Osteoblast (primary cell): Measurements from ENCODE around the gene TADA2A. TPM values are rescaled to one million over a fixed set of nuclear protein-coding genes. Genes with fewer than 3 reads are reported as not detected.

ENCODE experiments used
- DNase-seq: peaks from one replicate; pipeline ENCODE4 v3.0.0; 2011; ENCODE audit warnings: low spot score, mixed read lengths; ENCODE audit not compliant: insufficient read length; ENCODE audit errors: missing footprints
- H2AFZ ChIP-seq: 2 replicates; pipeline ENCODE4 v1.6.0; 2011; ENCODE audit warnings: mild to moderate bottlenecking, low read length
- H3K27ac ChIP-seq: 2 replicates; pipeline ENCODE4 v1.5.1; 2011; ENCODE audit warnings: mild to moderate bottlenecking, low read depth, low read length, moderate library complexity
- H3K27me3 ChIP-seq: 2 replicates; pipeline ENCODE4 v1.6.0; 2012; ENCODE audit warnings: mild to moderate bottlenecking, control low read depth, inconsistent platforms, low read length, moderate library complexity; ENCODE audit not compliant: insufficient read depth
- H3K36me3 ChIP-seq: 2 replicates; pipeline ENCODE4 v1.5.1; 2011; ENCODE audit warnings: mild to moderate bottlenecking, low read length, control low read depth, moderate library complexity; ENCODE audit not compliant: insufficient read depth
- H3K4me1 ChIP-seq: 2 replicates; pipeline ENCODE4 v1.5.1; 2011; ENCODE audit warnings: mild to moderate bottlenecking, low read length, control low read depth, moderate library complexity; ENCODE audit not compliant: insufficient read depth
- H3K4me2 ChIP-seq: 2 replicates; pipeline ENCODE4 v1.6.0; 2011; ENCODE audit warnings: mild to moderate bottlenecking, low read length; ENCODE audit not compliant: insufficient read depth
- H3K4me3 ChIP-seq: fragments of 200-600 bp; sonication (generic); 3 replicates; pipeline ENCODE4 v1.5.1; 2012; ENCODE audit warnings: mild to moderate bottlenecking, low read length, inconsistent platforms; ENCODE audit not compliant: insufficient read depth
- H3K79me2 ChIP-seq: 2 replicates; pipeline ENCODE4 v1.6.0; 2012; ENCODE audit warnings: mild to moderate bottlenecking, low read length, control low read depth, inconsistent platforms; ENCODE audit not compliant: insufficient read depth
- H3K9me3 ChIP-seq: 2 replicates; pipeline ENCODE4 v1.5.1; 2011; ENCODE audit warnings: low read depth, low read length, control low read depth
- H4K20me1 ChIP-seq: 2 replicates; pipeline ENCODE4 v1.6.0; 2012; ENCODE audit warnings: mild to moderate bottlenecking, low read length, control low read depth; ENCODE audit not compliant: insufficient read depth
- total RNA-seq: library from RNA; depleted of rRNA; stranded (reverse); fragments of >200 nt; gene quantifications from 2 replicates; pipeline ENCODE4 v1.2.3, GENCODE V29; 2012
- TF ChIP-seq, protein P1 (sequence below): IDR thresholded peaks from 2 replicates; pipeline ENCODE4 v1.5.1; 2011; ENCODE audit warnings: mild to moderate bottlenecking, low read depth, low read length, moderate library complexity; ENCODE audit errors: extremely low read depth

Gene TADA2A
- total RNA-seq, 1 donor: 21.4 TPM

DNA sequence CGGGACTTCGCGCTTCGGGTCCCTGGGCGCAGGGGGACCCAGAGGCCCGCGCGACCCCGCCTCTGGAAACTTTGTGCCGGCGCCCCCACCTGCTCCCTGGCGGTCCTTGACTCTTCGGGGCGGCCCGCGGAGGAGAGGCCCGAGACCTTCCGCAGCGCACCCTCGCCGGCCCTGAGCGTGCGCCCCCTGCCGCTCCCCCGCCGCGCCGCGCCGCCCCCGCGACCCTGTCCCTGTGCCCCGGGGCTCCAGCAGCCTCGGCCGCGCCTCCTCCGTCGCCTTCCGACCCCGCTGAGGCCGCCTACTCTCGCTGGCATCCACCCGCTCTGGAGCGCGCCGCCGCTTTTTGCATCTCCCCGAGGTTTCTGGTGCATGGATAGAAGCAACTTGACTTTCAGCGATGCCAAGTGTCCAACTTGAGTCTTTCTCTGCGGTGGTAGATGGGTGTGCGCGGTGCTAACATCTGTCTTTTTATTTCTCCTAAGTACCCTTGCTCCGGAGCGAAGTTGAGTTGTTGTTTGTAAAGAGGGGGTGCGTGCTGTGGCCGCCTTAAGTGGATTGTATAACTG, 83.4 kb downstream of the TADA2A start:
- peak overlapping the region; percentile 35 for H2AFZ ChIP-seq
- peak overlapping the region; percentile 87 for H3K4me3 ChIP-seq
- peaks cover 70% of the 10 kb centered on the region for H3K4me1 ChIP-seq
- peaks cover 7% of the 10 kb centered on the region for H4K20me1 ChIP-seq
- H3K27me3 ChIP-seq: no peaks in the 10 kb centered on the region
- TF ChIP-seq, protein P1, sequence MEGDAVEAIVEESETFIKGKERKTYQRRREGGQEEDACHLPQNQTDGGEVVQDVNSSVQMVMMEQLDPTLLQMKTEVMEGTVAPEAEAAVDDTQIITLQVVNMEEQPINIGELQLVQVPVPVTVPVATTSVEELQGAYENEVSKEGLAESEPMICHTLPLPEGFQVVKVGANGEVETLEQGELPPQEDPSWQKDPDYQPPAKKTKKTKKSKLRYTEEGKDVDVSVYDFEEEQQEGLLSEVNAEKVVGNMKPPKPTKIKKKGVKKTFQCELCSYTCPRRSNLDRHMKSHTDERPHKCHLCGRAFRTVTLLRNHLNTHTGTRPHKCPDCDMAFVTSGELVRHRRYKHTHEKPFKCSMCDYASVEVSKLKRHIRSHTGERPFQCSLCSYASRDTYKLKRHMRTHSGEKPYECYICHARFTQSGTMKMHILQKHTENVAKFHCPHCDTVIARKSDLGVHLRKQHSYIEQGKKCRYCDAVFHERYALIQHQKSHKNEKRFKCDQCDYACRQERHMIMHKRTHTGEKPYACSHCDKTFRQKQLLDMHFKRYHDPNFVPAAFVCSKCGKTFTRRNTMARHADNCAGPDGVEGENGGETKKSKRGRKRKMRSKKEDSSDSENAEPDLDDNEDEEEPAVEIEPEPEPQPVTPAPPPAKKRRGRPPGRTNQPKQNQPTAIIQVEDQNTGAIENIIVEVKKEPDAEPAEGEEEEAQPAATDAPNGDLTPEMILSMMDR: peak; percentile 11
- H3K27ac ChIP-seq: peak overlapping the region; percentile 97
- H3K4me2 ChIP-seq: peak overlapping the region; percentile 91
- no peaks in the 10 kb centered on the region for H3K9me3 ChIP-seq
- H3K79me2 ChIP-seq: peaks cover 46% of the 10 kb centered on the region
- no peak for DNase-seq
- H3K36me3 ChIP-seq: no peaks in the 10 kb centered on the region

DNA sequence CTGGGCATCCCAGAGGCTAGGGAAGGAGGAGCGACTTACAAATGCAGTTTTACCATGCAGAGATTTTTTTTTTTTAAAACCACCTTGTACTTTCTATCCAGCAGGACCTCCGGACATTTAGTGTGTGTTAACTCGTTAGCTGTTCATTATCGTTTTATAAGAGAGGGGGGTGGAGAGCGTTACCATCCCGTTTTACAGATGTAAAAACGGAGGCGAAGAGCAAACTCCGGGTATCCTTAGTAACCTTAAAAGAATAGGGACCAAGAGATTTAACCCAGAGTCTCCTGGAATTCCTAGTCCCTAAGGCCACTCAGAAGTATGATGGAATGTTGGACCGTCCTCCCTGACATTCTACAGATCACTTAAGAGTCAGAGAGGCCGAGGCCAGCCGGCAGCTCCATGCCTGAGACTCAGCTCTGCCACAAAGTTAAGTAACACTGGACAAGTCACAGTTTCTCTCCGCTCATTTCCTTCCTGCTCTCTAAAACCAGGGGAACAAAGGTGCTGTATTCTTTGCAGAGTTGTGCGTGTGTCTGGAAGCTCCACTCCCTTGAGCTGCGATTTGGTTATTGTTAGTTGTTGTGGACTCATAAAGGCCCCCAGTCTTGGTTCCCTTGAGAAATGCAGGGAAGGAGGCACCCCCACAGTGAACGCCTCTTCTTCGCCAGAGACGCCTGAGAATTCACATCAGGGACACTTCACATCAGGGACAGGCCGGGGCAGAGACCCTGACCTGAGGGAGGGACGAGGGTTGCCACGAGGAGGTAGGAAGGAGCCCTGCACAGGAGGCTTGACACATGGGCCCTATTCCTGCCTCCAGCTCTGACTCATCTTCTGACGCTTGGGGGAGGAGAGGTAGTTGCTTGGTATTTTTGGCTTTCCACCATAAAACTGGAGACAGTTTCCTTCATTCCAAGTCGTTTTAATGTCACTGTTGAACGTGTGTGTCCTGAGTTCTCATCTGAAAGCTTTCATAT, 84.2 kb downstream of the TADA2A start:
- Histone ChIP-seq H3K4me3 (peak overlapping the region; percentile 87), H4K20me1 (peaks cover 11% of the 10 kb centered on the region), H3K27ac (peak overlapping the region; percentile 97), H3K36me3 (no peaks in the 10 kb centered on the region), H3K4me1 (peaks cover 73% of the 10 kb centered on the region), H3K27me3 (no peaks in the 10 kb centered on the region), H3K79me2 (peaks cover 54% of the 10 kb centered on the region), H2AFZ (no peak overlapping the region), H3K4me2 (peak overlapping the region; percentile 91), H3K9me3 (no peaks in the 10 kb centered on the region)
- peak; percentile 97 for DNase-seq
- TF ChIP-seq, protein P1: no peak

DNA sequence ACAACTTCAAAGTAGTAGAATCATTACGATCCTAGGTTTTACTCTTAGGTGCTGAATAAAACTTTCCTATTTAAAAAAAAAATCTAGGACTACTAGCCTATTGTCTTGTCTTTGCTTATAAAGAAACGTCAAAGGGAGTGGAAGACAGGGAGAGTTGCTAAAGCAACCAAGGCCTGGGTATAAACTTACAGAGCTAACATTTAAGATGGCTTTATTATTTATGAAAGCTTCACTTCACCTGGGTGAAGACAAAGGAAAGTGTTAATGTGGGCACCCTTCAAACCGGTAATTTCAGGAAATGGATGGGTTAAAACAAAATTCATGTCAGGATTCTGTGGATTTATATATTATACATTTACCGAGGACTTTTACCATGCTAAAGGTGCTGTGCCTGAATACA, 85.5 kb downstream of the TADA2A start:
- no peak for DNase-seq
- TF ChIP-seq, protein P1: no peak

More for the DNA sequence above, 85.5 kb downstream of the TADA2A start:
- H3K4me1 ChIP-seq: peaks cover 67% of the 10 kb centered on the region
- no peaks in the 10 kb centered on the region for H3K27me3 ChIP-seq
- H3K27ac ChIP-seq: peak overlapping the region; percentile 97
- no peaks in the 10 kb centered on the region for H3K36me3 ChIP-seq
- H3K4me3 ChIP-seq: peak overlapping the region; percentile 87
- H3K4me2 ChIP-seq: peak overlapping the region; percentile 91
- H3K9me3 ChIP-seq: no peaks in the 10 kb centered on the region
- H2AFZ ChIP-seq: no peak overlapping the region
- H3K79me2 ChIP-seq: peaks cover 66% of the 10 kb centered on the region
- peaks cover 13% of the 10 kb centered on the region for H4K20me1 ChIP-seq
